ENCODE results near the gene LARP1. TPM values are rescaled to one million over a fixed set of nuclear protein-coding genes. Genes with fewer than 3 reads are reported as not detected.
A peak's percentile ranks its signal among the peaks of the same experiment; 100 is the strongest.

The LARP1 gene
- total RNA-seq, result 147 TPM
- long read RNA-seq, partial matches to known transcripts, result 8 of 39 reads
- long read RNA-seq, other reads (novel, unspliced or antisense), result 31 of 39 reads

DNA sequence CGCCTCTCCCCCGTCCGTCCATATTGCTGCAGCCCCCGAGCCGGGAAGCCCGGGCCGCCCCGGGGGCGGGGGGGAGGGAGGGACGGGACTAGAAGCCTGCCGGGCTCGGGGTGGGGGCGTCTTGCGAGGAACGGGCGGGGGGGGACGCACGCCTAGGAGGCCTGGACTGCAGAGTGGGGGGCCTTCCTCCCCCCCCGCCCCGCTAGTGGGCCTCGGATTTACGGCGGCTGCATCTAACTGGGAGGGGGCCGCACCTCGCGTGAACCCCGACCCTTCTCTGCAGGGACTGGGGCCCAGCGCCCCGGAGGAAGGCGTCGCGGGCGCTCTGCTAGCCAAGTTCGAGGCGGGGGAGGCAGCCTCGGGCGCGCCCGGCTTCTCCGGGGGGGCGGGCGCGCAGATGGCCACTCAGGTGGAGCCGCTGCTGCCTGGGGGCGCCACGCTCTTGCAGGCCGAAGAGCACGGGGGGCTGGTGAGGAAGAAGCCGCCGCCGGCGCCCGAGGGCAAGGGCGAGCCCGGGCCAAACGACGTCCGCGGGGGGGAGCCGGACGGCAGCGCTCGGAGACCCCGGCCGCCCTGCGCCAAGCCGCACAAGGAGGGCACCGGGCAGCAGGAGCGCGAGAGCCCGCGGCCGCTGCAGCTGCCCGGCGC is at the start of gene LARP1:
Gene LARP1, plus strand, starts transcription at position 17 of the 648 bp plus-strand sequence. Its CDS starts 381 bp downstream, at position 398.
- DNase-seq (ENCODE audit: missing footprints) (peak; percentile 84), ATAC-seq (peak; percentile 2)
- intact Hi-C loops (cut with DNase I), result loop anchor here (2.0 to 10.0 kb wide), 6 partner anchors 37 to 281 kb away; partner anchors contain the start of genes CNOT8 and HAND1

GRCh38 chr5:154706416-154706815 is 48.8 kb upstream of the LARP1 start:
- intact Hi-C loops (cut with DNase I), result no loop called here
- no peak for DNase-seq (ENCODE audit: missing footprints)
- no peak for ATAC-seq

DNA sequence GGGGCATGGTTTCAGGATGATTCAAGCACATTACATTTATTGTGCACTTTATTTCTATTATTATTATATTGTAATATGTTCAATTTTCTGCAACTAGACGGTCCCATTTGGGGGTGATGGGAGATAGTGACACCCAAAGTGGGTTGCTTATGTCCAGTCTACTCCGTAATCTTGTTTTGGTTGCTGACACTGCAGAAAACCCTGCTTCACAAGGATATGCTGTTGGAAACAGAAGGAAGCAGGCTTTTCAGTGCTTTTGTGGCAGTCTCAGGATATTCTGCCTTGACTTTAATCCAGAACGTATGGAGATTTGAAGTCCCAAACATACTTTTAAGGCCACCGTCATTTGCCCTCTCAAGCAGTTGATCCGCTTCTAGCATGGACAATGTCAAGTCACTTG is 47.5 kb upstream of the LARP1 start:
- ATAC-seq (no peak), DNase-seq (ENCODE audit: missing footprints) (no peak)
- intact Hi-C loops (cut with DNase I), result no loop called here

DNA sequence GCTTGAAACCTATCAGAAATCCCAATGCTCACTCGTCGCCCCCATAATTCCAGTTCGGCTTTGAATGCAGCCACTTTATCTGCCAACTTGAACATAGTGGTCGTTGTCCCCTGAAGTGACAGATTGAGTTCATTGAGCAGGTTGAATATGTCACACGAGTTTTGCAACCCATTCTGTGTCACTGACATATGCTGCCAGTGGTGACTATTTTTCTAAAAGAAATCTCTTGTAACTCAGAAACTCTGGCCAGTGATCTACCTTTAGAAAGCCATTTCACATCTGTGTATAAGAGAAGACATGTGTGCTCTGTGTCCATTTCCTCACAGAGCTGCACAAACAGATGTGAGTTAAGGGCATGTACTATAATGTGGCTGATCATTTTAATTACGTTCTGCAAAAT is 47.0 kb upstream of the LARP1 start:
- DNase-seq (ENCODE audit: missing footprints) (no peak), ATAC-seq (no peak)
- intact Hi-C loops (cut with DNase I), result no loop called here

DNA sequence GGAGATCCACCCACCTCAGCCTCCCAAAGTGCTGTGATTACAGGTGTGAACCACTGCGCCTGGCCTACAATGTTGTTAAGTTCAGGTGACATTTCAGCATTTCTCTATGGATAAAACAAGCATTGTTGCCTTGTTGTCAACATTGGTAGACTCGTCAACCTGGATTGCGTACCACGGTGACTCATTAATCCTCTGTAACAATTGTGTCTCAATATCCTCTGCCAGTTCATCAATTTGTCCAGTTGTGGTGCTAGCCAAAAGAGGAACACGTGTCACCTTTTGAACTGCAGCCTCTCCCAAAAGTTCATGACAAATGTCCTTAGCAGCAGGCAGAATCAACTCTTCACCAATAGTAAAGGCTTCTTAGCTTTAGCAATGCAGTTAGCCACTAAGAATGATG is 46.3 kb upstream of the LARP1 start:
- no peak for DNase-seq (ENCODE audit: missing footprints)
- ATAC-seq, result no peak
- intact Hi-C loops (cut with DNase I), result no loop called here

GRCh38 chr5:154709368-154710305 is 45.5 kb upstream of the LARP1 start:
- ATAC-seq (no peak), DNase-seq (ENCODE audit: missing footprints) (no peak)
- intact Hi-C loops (cut with DNase I), result no loop called here

DNA sequence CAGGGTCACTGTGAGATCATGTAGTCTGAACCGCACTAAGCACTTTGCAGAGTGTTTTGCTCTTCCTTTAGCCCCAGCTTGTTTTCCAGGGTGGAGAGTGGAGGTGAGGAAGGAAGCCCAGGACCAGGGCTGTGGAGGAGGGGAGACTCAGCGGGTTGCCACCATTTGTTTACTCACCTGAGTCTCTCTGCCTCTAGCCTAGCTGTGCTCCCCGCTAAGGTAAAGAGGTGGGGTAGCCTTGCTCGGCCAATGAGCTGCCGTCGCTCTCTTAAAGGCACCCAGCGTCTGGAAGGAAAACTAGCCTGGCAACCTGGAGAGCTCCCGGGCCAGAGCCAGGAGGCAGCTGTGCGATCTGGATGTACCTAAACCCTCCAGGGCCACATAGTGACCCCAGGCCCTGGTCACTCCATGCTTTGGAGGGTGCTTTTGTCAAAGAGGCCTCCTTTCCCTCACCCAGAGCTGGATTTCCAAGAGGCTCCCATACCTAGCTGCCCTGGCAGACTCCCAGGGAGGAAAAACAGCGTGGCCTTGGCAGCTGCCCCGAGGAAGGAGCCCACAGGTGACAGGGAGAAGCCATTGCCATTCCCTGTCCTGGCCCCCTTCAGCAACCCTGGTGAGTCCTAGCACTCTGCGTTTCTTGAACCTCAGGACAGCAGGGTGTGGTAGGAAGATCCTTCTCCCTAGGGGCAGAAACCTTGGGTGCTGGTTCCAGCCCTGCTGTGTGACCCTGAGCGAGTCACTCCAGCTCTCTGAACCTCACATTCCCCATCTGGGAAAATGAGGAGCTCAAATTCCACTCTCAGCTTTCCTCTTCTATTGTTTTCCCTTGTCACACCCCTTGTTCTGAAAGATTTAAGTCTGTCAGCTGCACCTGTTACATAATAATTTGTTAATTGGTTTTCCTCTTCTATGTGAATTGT is 42.4 kb upstream of the LARP1 start:
- ATAC-seq (no peak), DNase-seq (ENCODE audit: missing footprints) (no peak)
- intact Hi-C loops (cut with DNase I), result no loop called here

GRCh38 chr5:154713615-154714125 is 41.5 kb upstream of the LARP1 start:
- ATAC-seq, result no peak

GRCh38 chr5:154714266-154714986 is 40.8 kb upstream of the LARP1 start:
- DNase-seq (ENCODE audit: missing footprints) (no peak), ATAC-seq (no peak)
- intact Hi-C loops (cut with DNase I), result no loop called here

More at GRCh38 chr5:154713615-154714125, 41.5 kb upstream of the LARP1 start:
- intact Hi-C loops (cut with DNase I), result no loop called here
- DNase-seq (ENCODE audit: missing footprints), result no peak

GRCh38 chr5:154721481-154722058 is 33.6 kb upstream of the LARP1 start:
- intact Hi-C loops (cut with DNase I), result no loop called here
- no peak for DNase-seq (ENCODE audit: missing footprints)
- ATAC-seq, result no peak

DNA sequence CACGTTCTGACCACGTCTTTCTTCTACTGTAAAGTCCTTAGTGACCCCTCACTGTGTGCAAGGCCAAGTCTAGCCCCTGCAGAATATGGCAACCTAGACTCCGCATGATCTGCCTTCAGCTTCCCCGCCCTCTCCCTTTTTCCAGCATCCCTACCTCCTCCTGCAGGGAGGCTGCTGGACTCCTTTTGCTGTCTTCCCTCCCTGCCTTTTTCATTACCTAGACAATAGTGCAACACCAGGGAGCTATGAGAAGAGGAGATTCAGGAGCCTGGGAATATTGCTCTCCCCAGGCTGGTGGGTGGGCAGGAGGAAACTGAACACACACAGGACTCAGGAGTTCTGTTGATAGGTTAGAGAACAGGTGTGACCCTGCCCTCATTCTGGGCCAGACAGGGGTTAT is 33.1 kb upstream of the LARP1 start:
- ATAC-seq (no peak), DNase-seq (ENCODE audit: missing footprints) (no peak)
- intact Hi-C loops (cut with DNase I), result no loop called here

DNA sequence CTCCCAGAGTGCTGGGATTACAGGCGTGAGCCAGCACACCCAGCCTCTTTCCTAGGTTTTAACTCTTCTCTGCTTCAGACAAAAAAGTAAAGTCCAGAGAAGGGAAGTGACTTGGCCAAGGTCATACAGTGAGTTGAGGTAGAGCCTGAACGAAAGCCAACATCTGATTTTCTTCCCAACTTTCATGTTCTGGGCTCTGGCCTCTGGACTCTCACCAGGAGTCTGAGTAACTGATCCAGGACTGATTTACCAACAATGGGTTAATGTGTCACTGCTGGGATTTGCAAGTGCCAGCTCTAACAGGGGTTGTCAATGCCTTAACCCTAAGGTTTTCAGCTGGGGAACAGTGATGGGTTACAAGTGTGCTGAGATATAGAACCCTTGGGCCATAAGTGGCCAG is 32.2 kb upstream of the LARP1 start:
- intact Hi-C loops (cut with DNase I), result no loop called here
- ATAC-seq, result no peak
- no peak for DNase-seq (ENCODE audit: missing footprints)

- intact Hi-C loops (cut with DNase I), result no loop called here
- peak; percentile 51 for ATAC-seq
- DNase-seq (ENCODE audit: missing footprints), result no peak
These were observed 31.3 kb upstream of the LARP1 start for GRCh38 chr5:154723740-154724505.

- DNase-seq (ENCODE audit: missing footprints) (no peak), ATAC-seq (no peak)
- intact Hi-C loops (cut with DNase I), result no loop called here
These were observed 27.8 kb upstream of the LARP1 start for GRCh38 chr5:154727361-154727760.

- intact Hi-C loops (cut with DNase I), result no loop called here
These were observed 26.1 kb upstream of the LARP1 start for GRCh38 chr5:154728939-154729588.

GRCh38 chr5:154729613-154730012 is 25.6 kb upstream of the LARP1 start:
- ATAC-seq (no peak), DNase-seq (ENCODE audit: missing footprints) (no peak)
- intact Hi-C loops (cut with DNase I), result no loop called here

More at GRCh38 chr5:154728939-154729588, 26.1 kb upstream of the LARP1 start:
- ATAC-seq (no peak), DNase-seq (ENCODE audit: missing footprints) (no peak)
